ENCODE measurements around the gene FRS2. TPM values are rescaled to one million over a fixed set of nuclear protein-coding genes. Genes with fewer than 3 reads are reported as not detected.

The FRS2 gene
- total RNA-seq, 1 donor from 2014 or later = 19.0 TPM

DNA sequence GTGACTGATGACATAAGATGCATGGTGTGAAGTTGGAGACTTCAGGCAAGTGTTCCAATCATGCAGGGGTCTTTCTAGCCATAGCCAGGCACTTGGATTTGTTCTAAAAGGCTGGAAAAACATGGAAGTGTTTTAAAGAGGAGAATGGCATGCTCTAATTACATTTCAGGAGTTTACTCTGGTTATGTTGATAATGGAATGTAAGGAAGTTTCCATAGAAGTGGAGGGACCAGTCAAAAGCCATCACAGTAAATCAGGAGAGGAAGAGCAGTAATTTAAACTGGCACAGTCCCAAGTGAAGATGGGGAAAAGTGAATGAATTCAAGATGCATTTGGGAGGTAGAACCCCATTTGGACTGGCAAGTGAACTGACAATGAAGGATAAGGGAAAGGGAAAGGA is 13.9 kb upstream of the FRS2 start:
- intact Hi-C loops (cut with DNase I) = no loop called here
- ATAC-seq (no peak), DNase-seq (ENCODE audit: missing footprints) (no peak)

DNA sequence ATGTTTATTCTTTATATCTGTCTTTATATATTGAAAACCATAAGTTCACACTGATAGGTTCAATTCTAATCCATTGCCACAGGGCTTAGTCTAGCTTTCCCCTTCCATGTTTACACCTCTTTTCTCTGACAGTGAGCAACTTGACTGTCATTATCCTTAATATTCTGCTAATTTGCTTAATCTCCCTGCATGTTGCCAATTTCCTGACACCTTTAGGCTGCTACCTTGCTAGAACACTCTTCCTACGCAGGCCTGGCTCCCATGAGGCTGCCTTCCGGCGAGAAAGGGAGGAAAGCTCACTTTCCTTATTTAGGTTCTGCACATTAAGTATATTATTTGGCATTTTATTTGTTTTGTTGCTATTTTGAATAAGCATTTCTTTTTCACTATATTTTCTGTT is 12.8 kb upstream of the FRS2 start:
- no peak for DNase-seq (ENCODE audit: missing footprints)
- intact Hi-C loops (cut with DNase I) = no loop called here
- no peak for ATAC-seq

DNA sequence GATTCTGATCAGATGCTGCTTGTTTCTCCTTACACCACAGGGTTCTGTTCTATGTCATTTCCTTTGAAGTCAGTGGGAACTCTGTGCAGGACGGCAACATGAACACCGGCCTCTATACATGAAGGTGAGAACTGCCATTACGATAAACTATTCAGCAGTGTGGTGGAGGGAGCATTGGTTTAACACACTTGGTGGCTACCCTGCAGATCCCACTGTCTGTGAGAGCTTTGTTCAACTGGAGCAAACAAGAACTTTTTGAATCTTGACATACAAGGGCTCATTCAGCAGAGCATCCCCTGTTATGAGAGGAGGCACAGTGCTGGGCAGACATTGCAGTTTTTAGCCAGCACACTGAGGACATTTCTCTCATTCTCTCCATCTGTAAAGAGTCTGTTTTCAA is 10.7 kb upstream of the FRS2 start:
- intact Hi-C loops (cut with DNase I) = no loop called here
- no peak for ATAC-seq

DNA sequence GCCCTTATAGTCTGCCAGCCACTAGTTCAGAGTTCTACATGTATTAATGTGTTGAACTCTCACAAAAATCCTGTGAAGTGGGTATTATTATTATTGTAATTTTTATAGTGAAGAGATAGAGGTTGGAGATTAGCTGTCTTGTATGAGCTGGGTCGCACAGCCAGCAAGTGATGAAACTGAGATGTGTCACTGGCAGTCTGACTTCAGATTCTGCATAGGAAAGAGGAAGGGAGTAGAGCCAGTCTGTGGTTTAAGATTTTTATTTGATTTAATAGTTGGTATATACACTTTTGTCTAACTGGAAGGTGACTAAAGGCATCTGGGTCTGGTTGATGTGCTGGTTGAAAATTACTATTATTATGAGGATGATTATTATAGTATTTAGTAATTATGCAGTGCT is 5.8 kb upstream of the FRS2 start:
- intact Hi-C loops (cut with DNase I) = no loop called here
- ATAC-seq (no peak), DNase-seq (ENCODE audit: missing footprints) (no peak)

More for the DNA sequence above, 10.7 kb upstream of the FRS2 start:
- DNase-seq (ENCODE audit: missing footprints) = no peak

DNA sequence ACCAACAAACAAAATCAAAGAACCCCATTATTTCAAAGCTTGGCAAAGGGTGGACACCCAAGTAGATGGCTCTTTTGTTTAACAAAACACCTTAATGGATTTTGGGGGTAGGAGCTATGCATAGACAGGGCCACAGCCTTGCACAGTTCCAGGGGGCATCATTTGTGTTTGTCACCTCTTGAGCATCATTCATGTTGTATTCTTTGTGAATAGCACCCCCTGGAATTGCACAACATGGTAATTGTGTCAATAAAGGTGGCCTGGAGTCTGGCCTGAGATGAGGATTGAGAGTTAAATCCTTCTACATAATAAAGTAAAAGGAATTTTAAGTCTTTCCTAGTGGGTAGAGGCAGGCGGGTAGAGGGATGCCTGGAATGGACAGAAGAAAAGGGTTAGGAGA is 3.3 kb upstream of the FRS2 start:
- intact Hi-C loops (cut with DNase I) = no loop called here
- ATAC-seq = no peak
- no peak for DNase-seq (ENCODE audit: missing footprints)

DNA sequence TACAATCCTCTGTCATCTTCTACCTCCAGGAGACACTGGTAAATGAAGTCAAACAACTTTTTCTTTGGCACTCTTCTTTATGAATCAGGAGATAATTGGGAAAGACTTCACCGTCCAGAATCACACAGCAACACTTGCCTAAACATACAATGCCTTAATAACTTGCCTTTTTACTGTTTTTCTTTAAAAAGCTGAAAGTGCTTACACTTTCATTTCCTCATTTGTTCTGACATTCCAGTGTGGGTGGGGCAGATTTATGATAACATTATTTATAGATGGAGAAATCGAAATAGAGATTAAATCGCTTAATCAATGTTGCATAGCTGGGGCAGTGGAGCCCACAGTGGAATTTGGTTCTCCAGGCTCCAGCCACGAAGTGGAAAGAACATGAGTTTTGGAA is 2.8 kb upstream of the FRS2 start:
- ATAC-seq (no peak), DNase-seq (ENCODE audit: missing footprints) (no peak)
- intact Hi-C loops (cut with DNase I) = no loop called here

DNA sequence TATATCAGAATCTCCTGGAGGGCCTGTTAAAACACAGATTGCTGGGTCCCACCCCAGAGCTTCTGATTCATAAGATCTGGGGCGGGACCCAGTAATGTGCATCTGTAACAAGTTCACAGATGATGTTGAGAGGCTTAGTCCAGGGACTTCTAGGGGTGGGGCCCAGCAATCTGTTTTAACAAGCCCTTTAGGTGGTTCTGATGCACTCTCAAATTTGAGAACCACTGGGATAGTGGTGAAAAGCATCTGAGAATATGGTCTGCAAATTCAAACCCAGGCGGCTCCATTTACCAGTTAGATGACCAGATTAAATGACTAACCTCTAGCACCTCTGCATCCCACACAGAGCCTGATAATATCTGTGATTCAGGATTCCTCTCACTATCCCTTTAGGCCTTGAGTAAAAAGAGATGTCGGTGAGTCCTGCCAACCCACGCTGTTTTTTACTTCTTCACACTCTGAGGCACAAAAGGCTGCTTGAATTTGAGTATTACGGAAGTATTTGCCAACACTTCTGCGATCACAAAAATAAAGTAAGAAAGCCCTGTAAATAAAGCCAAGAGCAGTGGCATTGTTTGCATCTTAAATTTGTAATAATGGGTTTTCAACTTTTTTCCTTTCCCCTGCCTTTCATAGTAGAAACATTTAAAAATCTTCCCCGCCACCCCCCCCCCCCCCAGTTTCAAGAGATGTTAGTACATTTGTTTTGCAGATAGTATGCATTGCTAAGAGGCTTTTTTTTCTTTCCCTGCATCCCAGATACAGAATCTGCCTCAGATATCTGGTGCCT is 1.8 kb upstream of the FRS2 start:
- DNase-seq (ENCODE audit: missing footprints) (no peak), ATAC-seq (no peak)

DNA sequence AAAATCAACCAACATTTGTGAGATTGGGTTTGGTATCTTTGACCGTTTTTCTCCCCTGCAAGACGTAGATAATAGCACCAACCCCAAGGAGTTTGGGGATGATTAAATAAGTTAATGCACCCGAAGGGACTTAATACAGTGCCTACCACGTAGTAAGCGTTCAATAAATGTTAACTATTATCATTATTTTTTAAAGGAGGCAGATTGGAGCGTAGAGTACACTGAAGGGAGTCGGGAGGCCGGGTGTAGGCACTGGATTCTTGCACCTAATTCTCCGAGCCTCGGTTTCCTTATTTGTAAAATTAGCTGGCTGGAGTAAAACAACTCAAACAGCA is 367 bp upstream of the FRS2 start:
- no peak for DNase-seq (ENCODE audit: missing footprints)
- intact Hi-C loops (cut with DNase I) = loop anchor here (2.0 to 5.0 kb wide), 2 partner anchors 42 to 101 kb away; no protein-coding TSS in a partner anchor
- ATAC-seq = peak; percentile 18

More for the DNA sequence above, 1.8 kb upstream of the FRS2 start:
- intact Hi-C loops (cut with DNase I) = no loop called here

DNA sequence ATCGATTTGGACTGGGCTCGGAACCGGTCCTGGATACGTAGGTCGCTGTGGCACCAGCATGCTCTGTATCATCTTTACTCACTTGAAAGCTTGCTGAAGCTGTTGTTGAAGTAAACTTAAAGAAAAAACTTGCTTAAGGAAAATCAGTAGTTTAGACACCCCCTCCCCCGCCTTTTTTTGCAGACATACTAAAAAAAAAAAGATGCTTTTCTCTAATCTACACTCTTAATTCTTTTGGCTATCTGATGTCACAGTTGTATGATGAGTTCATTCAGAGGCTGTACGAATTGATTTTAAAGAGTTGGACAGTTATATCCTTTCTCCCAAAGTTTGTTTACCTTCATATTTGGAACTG is 865 bp downstream of the FRS2 start:
- DNase-seq (ENCODE audit: missing footprints) (no peak), ATAC-seq (no peak)
- intact Hi-C loops (cut with DNase I) = loop anchor here (2.0 to 5.0 kb wide), 2 partner anchors 41 to 100 kb away; no protein-coding TSS in a partner anchor

DNA sequence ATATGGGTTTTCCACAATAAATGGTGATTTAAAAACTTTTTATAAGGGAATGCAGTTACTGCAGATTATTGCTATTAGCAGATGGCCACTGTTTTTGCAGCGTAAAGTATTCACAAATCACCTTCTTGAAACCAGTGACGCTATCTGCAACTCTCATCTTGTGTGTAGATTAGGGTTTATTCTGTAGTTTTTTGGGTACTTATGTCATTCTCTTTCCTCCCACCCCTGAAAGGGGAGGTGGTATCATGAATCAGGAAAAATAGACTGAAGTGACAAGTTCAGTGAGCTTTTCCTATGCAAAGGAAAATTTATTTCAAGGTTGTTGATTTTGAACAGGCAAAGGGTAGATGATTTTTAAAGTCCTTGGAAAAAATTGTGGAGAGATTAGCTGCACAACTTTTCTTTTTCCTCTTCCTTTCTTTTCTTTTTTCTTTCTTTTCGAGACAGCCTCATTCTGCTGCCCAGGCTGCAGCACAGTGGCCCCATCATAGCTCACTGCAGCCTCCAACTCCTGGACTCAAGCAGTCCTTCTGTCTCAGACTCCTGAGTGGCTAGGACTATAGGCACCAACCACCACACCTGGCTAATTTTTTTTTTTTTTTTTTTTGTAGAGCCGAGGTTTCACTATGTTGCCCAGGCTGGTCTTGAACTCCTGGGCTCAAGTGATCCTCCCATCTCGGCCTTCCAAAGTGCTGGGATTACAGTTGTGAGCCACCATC is 1.6 kb downstream of the FRS2 start:
- no peak for ATAC-seq
- intact Hi-C loops (cut with DNase I) = loop anchor here (2.0 to 5.0 kb wide), 2 partner anchors 40 to 99 kb away; no protein-coding TSS in a partner anchor
- DNase-seq (ENCODE audit: missing footprints) = no peak

DNA sequence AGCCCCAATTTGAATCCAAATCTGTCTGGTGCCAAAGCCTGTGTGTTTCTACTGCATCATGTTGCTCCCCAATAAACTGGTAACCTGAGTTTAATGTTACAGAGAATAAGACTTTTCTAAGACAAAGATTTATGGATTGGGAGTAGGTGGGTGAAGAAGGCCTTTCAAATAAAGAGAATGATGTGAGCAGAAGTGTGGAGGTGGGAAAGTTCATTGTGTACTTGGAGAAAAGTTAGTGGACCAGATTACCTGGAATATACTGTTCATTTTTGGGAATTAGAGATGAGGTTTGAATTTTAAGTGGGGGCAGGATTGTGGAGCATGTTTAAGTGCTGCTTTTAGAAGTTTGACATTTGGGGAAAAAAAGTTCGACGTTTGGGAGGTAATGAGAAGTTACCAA is 3.1 kb downstream of the FRS2 start:
- intact Hi-C loops (cut with DNase I) = loop anchor here (5.0 kb wide), 1 partner anchor 39 kb away; no protein-coding TSS in a partner anchor
- no peak for DNase-seq (ENCODE audit: missing footprints)
- no peak for ATAC-seq

DNA sequence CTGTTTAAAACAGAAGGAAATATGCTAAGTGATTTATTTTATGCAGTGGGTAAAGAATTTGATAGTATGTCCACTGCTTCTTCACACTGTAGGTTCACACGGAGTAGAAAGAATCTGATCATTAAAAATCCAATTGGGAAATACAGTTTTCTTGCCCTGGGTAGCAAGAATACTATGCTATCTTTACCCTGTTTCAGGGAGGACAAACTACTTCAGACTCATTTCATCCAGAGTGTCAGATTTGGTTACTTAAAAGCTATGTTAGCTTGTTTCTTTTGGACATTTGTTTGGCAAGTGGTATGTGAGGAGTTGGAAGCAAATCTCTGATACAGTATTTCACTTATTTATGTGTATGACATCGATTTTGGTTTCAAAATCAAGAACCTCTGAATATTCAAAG is 4.3 kb downstream of the FRS2 start:
- DNase-seq (ENCODE audit: missing footprints) = no peak
- intact Hi-C loops (cut with DNase I) = loop anchor here (5.0 kb wide), 1 partner anchor 38 kb away; no protein-coding TSS in a partner anchor
- no peak for ATAC-seq

DNA sequence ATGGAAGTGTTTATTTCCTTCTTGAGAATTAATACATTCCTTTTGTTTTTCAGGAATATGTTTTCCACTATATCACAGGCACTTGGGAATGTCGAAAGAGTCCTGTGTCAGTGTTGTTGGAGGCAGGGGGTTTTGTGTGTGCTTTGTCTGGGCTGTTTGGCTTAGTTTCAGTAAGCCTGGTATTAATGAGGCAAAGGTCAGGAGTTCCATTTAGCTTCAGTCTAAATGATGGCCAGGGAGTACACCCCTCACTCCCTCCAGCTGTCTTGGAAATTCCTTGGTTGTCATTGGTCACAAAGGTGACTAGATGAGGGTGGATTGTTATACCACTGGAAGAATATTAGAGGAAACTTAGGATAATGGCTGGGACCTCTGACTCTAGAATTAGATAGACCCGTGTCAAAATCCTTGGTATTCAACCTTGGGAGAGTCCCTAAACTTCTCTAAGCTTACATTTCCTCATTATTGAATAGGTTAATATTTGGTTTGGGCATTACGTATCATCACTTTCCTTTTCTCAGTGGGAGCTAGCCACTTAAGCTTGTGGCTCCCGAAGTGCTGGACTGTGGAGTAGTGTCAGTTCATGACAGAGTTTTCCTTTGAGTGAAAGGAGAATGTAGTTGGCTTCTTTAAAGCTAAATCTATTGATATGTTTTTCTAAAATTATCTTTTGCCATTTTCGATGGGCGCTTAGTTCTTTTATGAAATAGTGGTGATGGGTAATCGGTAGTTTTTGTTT is 5.2 kb downstream of the FRS2 start:
- DNase-seq (ENCODE audit: missing footprints) (no peak), ATAC-seq (peak; percentile 14)
- intact Hi-C loops (cut with DNase I) = no loop called here

DNA sequence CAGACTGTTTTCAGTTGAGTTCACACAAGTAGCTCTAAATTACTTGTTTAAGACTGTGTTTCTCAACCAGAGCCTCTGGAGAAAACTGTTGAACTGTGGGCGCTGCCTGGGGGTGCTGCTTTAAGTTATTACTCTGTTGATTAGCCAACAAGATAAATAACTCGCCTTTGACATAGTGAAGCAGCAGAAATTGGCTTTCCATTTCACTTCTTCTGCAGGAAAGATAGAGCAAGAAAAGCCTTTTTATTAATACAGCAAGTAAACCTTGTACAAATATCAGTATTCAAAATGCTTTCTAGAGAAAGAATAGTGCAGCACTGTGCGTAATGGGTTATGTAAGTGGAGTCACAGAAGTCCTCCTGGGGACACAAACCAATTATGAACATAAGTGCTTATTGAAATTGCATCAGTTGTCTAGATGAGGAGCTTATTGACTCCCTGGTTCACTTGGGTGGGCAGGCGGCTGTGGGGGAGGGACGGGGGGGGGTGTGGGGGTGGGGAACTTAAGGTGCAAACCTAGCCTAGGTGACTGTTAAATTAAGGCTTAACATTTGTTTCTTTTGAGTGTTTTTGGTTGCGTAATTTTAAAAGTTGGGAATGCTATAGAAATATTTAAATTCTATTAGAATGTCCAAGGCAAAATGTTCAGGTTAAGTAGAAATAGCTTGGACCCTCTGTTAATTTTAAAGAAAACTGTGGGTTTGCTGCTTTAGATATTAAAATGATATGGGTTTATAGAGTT is 6.3 kb downstream of the FRS2 start:
- no peak for DNase-seq (ENCODE audit: missing footprints)
- intact Hi-C loops (cut with DNase I) = no loop called here
- ATAC-seq = peak; percentile 68

DNA sequence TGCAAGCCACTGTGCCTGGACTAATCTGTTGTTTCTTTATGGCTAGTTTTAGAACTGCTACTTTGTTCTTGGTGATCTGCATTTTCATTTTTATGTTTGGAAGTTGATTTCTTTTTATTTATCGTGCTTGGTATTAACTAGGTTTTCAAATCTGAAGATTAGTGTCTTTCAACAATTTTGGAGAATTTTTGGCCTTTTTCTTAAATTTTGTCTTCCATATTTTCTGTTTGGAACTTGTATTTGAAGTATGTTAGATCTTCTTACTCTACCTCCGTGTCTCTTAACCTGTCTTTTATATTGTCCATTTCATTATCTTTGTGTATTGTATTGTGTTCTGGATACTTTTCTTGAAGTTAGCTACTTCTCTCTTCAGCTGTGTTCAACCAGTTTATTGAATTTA is 9.5 kb downstream of the FRS2 start:
- DNase-seq (ENCODE audit: missing footprints) (no peak), ATAC-seq (no peak)
- intact Hi-C loops (cut with DNase I) = no loop called here

DNA sequence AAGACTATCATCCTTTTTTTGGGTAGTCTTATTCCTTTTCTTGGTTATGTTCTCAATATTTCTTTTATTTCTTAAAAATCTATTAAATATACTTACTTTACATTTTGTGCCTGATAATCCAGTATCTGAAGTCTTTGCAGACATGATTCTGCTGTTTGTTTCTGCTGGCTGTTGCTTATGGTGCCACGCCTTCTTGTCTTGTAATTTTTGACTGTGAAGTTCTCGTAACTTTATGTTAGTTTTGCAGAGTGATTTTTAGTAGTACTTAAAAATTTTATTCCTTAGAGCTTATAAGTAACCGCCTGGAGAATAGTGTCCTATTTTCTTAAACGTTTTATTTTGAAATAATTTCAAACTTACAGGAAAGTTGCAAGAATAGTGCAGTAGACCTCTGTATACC is 10.5 kb downstream of the FRS2 start:
- DNase-seq (ENCODE audit: missing footprints) = no peak
- ATAC-seq = no peak
- intact Hi-C loops (cut with DNase I) = no loop called here

DNA sequence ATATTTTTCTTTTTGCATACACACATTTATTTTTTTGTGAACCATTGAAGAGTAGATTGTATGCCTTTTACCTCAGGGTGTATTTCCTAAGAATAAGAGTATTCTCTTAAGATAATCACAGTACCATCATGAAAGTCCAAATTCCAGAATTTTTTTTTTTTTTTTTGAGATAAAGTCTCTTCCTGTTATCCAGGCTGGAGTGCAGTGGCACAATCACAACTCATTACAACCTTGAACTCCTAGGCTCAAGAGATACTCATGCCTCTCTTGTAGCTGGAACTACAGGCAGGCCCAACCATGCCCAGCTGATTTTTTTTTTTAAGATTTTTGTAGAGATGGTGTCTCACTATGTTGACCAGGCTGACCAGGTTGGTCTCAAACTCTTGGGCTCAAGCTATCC is 10.9 kb downstream of the FRS2 start:
- intact Hi-C loops (cut with DNase I) = no loop called here
- DNase-seq (ENCODE audit: missing footprints) (no peak), ATAC-seq (no peak)

DNA sequence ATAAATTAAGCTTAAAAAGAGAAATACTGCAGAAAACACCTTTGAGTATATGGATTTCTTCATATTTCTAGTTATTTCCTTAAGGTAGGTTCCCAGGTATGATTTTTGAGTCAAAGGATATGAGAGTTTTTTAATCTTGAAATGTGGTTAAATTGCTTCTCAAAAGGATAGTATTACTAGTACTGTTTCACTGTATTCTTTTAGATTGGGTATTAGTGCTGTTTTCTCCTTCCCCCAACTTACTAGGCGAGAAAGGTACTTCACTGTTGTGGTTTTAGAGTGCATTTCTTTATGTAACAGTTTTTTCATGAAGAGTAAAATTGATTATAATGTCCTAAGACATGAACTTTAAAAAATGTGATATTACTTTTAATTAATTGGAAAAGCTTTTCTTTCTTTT is 13.5 kb downstream of the FRS2 start:
- intact Hi-C loops (cut with DNase I) = no loop called here
- ATAC-seq (no peak), DNase-seq (ENCODE audit: missing footprints) (no peak)

DNA sequence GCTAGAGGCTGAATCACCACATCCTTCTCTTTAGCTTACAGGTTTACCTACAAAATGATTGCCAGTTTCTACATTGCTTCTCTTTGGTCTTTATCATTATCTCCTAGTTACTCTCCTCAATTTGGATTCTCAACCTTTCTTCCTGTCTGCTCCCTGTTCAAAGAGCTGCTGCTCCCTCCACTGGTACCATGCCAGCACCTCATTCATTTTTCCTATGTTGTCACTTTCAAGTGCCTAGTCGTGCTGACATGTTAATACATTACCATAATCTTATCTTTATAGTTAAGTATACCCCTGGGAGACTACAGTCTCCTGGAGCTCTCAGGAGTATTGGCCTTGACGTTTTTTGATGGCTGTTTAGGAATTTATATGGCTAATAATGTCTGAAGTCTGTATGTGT is 14.2 kb downstream of the FRS2 start:
- intact Hi-C loops (cut with DNase I) = no loop called here
- DNase-seq (ENCODE audit: missing footprints) = no peak
- peak; percentile 39 for ATAC-seq

Measured in Right ventricle myocardium inferior (tissue), 1 donor.